ENCODE results near the gene OR10H3. TPM values are rescaled to one million over a fixed set of nuclear protein-coding genes. Genes with fewer than 3 reads are reported as not detected.

OR10H3 gene
- total and polyA plus RNA-seq, 2 donors (not counting 1 experiment from before 2014, with no cell fraction given), result not detected

GRCh38 chr19:15715642-15716041 is 22.1 kb upstream of the OR10H3 start:
- ChIA-PET POLR2A (no interaction called here), CTCF (no interaction called here)
- DNase-seq (no peak), ATAC-seq (ENCODE audit: low read depth) (no peak)
- intact Hi-C loops (cut with micrococcal nuclease), result no loop called here
- no peak overlapping the region for H3K27ac ChIP-seq (ENCODE audit: low read length in 2 of 2)
- H3K36me3 ChIP-seq (replicated peaks in 1 of 2; ENCODE audit: control extremely low read depth in 1 of 2, control insufficient read depth in 1 of 2, extremely low read depth in 1 of 2, insufficient read depth in 2 of 2, low read length in 1 of 2), result no peaks in the 10 kb centered on the region
- peaks cover 0 to 3% (median 1%) of the 10 kb centered on the region in 3 donors for H3K9me3 ChIP-seq (ENCODE audit: control extremely low read depth in 1 of 3, control insufficient read depth in 2 of 3, insufficient read depth in 1 of 3, low read length in 2 of 3)
- H3K4me3 ChIP-seq (ENCODE audit: control extremely low read depth in 1 of 5, extremely low read depth in 1 of 5, insufficient read depth in 1 of 5, low read depth in 2 of 5, low read length in 4 of 5), result no peak overlapping the region
- no CpG with 5 or more reads among the region's 1 CpG for WGBS (ENCODE audit: insufficient coverage)
- no peaks in the 10 kb centered on the region for H3K4me1 ChIP-seq (ENCODE audit: control insufficient read depth in 2 of 2, insufficient read depth in 2 of 2, low read length in 2 of 2)
- Mint-ChIP-seq H3K27me3 (peaks cover 30% of the 10 kb centered on the region), H3K4me3 (no peak overlapping the region), H3K4me1 (no peaks in the 10 kb centered on the region), H3K9me3 (ENCODE audit: insufficient read depth) (peaks cover 6% of the 10 kb centered on the region), H3K27ac (no peak overlapping the region)
- H3K79me2 ChIP-seq (ENCODE audit: control insufficient read depth, insufficient read depth, low read length), result no peaks in the 10 kb centered on the region
- no peak overlapping the region for H3K9ac ChIP-seq (ENCODE audit: low read length)
- no peak overlapping the region for H3K4me2 ChIP-seq (replicated peaks; ENCODE audit: low read depth, low read length, poor library complexity, severe bottlenecking)
- peaks cover 0 to 8% (median 0%) of the 10 kb centered on the region in 4 experiments for H3K27me3 ChIP-seq (replicated peaks in 1 of 4; ENCODE audit: control extremely low read depth in 1 of 4, control insufficient read depth in 3 of 4, insufficient read depth in 4 of 4, low read length in 3 of 4)
- no peak overlapping the region for H2AFZ ChIP-seq (ENCODE audit: insufficient read depth, low read depth, low read length, poor library complexity, severe bottlenecking)
- TF ChIP-seq, protein P1, sequence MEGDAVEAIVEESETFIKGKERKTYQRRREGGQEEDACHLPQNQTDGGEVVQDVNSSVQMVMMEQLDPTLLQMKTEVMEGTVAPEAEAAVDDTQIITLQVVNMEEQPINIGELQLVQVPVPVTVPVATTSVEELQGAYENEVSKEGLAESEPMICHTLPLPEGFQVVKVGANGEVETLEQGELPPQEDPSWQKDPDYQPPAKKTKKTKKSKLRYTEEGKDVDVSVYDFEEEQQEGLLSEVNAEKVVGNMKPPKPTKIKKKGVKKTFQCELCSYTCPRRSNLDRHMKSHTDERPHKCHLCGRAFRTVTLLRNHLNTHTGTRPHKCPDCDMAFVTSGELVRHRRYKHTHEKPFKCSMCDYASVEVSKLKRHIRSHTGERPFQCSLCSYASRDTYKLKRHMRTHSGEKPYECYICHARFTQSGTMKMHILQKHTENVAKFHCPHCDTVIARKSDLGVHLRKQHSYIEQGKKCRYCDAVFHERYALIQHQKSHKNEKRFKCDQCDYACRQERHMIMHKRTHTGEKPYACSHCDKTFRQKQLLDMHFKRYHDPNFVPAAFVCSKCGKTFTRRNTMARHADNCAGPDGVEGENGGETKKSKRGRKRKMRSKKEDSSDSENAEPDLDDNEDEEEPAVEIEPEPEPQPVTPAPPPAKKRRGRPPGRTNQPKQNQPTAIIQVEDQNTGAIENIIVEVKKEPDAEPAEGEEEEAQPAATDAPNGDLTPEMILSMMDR (IDR thresholded peaks at IDR 0.05), result no peak
- TF ChIP-seq EZH2 (IDR thresholded peaks at IDR 0.05; ENCODE audit: borderline replicate concordance, insufficient read depth, low read depth, low read length, poor library complexity, severe bottlenecking), result no peak
- H4K20me1 ChIP-seq (ENCODE audit: control insufficient read depth, insufficient read depth, low read length, poor library complexity, severe bottlenecking), result no peaks in the 10 kb centered on the region

- no peak for ATAC-seq (ENCODE audit: low read depth)
- CTCF ChIA-PET, result no interaction called here
- Histone ChIP-seq H3K27me3 (replicated peaks in 1 of 4; ENCODE audit: control extremely low read depth in 1 of 4, control insufficient read depth in 3 of 4, insufficient read depth in 4 of 4, low read length in 3 of 4) (peaks cover 0 to 16% (median 0%) of the 10 kb centered on the region in 4 experiments), H4K20me1 (ENCODE audit: control insufficient read depth, insufficient read depth, low read length, poor library complexity, severe bottlenecking) (no peaks in the 10 kb centered on the region), H3K4me2 (replicated peaks; ENCODE audit: low read depth, low read length, poor library complexity, severe bottlenecking) (no peak overlapping the region), H3K9ac (ENCODE audit: low read length) (no peak overlapping the region), H3K27ac (ENCODE audit: low read length in 2 of 2) (no peak overlapping the region), H3K79me2 (ENCODE audit: control insufficient read depth, insufficient read depth, low read length) (no peaks in the 10 kb centered on the region), H3K36me3 (replicated peaks in 1 of 2; ENCODE audit: control extremely low read depth in 1 of 2, control insufficient read depth in 1 of 2, extremely low read depth in 1 of 2, insufficient read depth in 2 of 2, low read length in 1 of 2) (no peaks in the 10 kb centered on the region), H3K9me3 (ENCODE audit: control extremely low read depth in 1 of 3, control insufficient read depth in 2 of 3, insufficient read depth in 1 of 3, low read length in 2 of 3) (peaks cover 0 to 1% (median 1%) of the 10 kb centered on the region in 3 donors), H3K4me1 (ENCODE audit: control insufficient read depth in 2 of 2, insufficient read depth in 2 of 2, low read length in 2 of 2) (no peaks in the 10 kb centered on the region), H3K4me3 (ENCODE audit: control extremely low read depth in 1 of 5, extremely low read depth in 1 of 5, insufficient read depth in 1 of 5, low read depth in 2 of 5, low read length in 4 of 5) (no peak overlapping the region), H2AFZ (ENCODE audit: insufficient read depth, low read depth, low read length, poor library complexity, severe bottlenecking) (no peak overlapping the region)
- DNase-seq, result no peak
- 14% methylated on average over 5 of the region's 6 CpGs for WGBS (ENCODE audit: insufficient coverage)
- POLR2A ChIA-PET, result no interaction called here
- no peaks in the 10 kb centered on the region for H3K4me1 Mint-ChIP-seq
- intact Hi-C loops (cut with micrococcal nuclease), result no loop called here
- H3K4me3 Mint-ChIP-seq, result no peak overlapping the region
- H3K9me3 Mint-ChIP-seq (ENCODE audit: insufficient read depth), result no peaks in the 10 kb centered on the region
- H3K27ac Mint-ChIP-seq, result no peak overlapping the region
- TF ChIP-seq, protein P1 (IDR thresholded peaks at IDR 0.05), result no peak
- TF ChIP-seq EZH2 (IDR thresholded peaks at IDR 0.05; ENCODE audit: borderline replicate concordance, insufficient read depth, low read depth, low read length, poor library complexity, severe bottlenecking), result no peak
- H3K27me3 Mint-ChIP-seq, result peaks cover 37% of the 10 kb centered on the region
Observed at GRCh38 chr19:15717809-15718208, 20.0 kb upstream of the OR10H3 start.
